Measurements from ENCODE around the gene GALK1.

DNA sequence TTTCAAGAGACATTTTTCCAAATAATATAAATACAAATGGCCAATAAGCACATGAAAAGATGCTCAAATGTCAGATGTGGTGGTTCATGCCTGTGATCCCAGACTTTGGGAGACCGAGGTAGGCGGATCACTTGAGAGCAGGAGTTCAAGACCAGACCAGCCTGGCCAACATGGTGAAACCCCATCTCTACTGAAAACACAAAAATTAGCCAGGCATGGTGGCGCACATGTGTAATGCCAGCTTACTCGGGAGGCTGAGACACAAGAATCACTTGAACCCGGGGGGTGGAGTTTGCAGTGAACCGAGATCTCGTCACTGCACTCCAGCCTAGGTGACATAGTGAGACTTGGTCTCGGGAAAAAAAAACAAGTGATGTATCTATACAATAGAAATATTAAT, 2.9 kb upstream of the GALK1 start:
- TF ChIP-seq CTCF (IDR thresholded peaks at IDR 0.05; ENCODE audit: poor library complexity) (no peak), EZH2phosphoT487 (IDR thresholded peaks at IDR 0.05; ENCODE audit: low read depth, severe bottlenecking, unreplicated experiment) (no peak)
